IMR-90 (cell line): Measurements from ENCODE around the gene CYP4F2. TPM values are rescaled to one million over a fixed set of nuclear protein-coding genes. Genes with fewer than 3 reads are reported as not detected.

ENCODE experiments used
- ATAC-seq: fragments of 200-7000 bp; cut with Tn5 transposase; 2 replicates; pipeline ENCODE4 v1.9.1; 2020; ENCODE audit warnings: low read depth, mild to moderate bottlenecking, moderate library complexity
- BruUV-seq: library from RNA; stranded (reverse); fragments of 400-500 nt; replicated peaks from 2 replicates; lab custom pipeline; 2021; lab: Mats Ljungman, UMichigan
- CTCF ChIA-PET: fragments of 300-600 bp; formaldehyde crosslinking; extraction: SDS; loops from one replicate; lab custom pipeline; 2021; ENCODE audit warnings: antibody characterized with exemption; lab: Yijun Ruan, JAX
- POLR2A ChIA-PET: fragments of 300-600 bp; sonication (Branson Sonifier 250); formaldehyde crosslinking; loops from one replicate; lab custom pipeline; 2022; ENCODE audit warnings: antibody characterized with exemption; ENCODE audit not compliant: unreplicated experiment; lab: Charles Lee
- DNase-seq: peaks from one replicate; pipeline ENCODE4 v3.0.0; 2013
- H2AFZ ChIP-seq: replicated peaks from 2 replicates; pipeline ENCODE3; 2013; ENCODE audit warnings: low read length, mild to moderate bottlenecking; ENCODE audit not compliant: poor library complexity
- H2AK5ac ChIP-seq: 2 replicates; pipeline ENCODE4 v1.6.1; 2013; ENCODE audit warnings: low read depth, low read length, inconsistent platforms
- H2AK9ac ChIP-seq: replicated peaks from 2 replicates; pipeline ENCODE3; 2013; ENCODE audit warnings: mild to moderate bottlenecking, low read depth, low read length, moderate library complexity; ENCODE audit not compliant: poor library complexity
- H2BK120ac ChIP-seq: 2 replicates; pipeline ENCODE4 v1.6.1; 2013; ENCODE audit warnings: low read depth, low read length, inconsistent platforms
- H2BK15ac ChIP-seq: 3 replicates; pipeline ENCODE4 v1.6.1; 2013; ENCODE audit warnings: low read depth, low read length, inconsistent platforms
- H2BK20ac ChIP-seq: 2 replicates; pipeline ENCODE4 v1.6.1; 2013; ENCODE audit warnings: low read depth, mild to moderate bottlenecking, inconsistent platforms, low read length, moderate library complexity
- H2BK5ac ChIP-seq: 2 replicates; pipeline ENCODE4 v1.6.1; 2013; ENCODE audit warnings: mild to moderate bottlenecking, low read depth, low read length, inconsistent platforms; ENCODE audit not compliant: poor library complexity, severe bottlenecking
- H3K14ac ChIP-seq: replicated peaks from 2 replicates; pipeline ENCODE4 v1.6.1; 2013; ENCODE audit warnings: low read depth, low read length, inconsistent platforms
- H3K18ac ChIP-seq: 2 replicates; pipeline ENCODE4 v1.6.1; 2013; ENCODE audit warnings: low read depth, low read length, control low read depth
- H3K23ac ChIP-seq: 2 replicates; pipeline ENCODE4 v1.6.1; 2013; ENCODE audit warnings: low read depth, low read length, inconsistent platforms
- H3K27ac ChIP-seq: 2 replicates; pipeline ENCODE4 v1.5.1; 2013; ENCODE audit warnings: mild to moderate bottlenecking, control low read depth, low read length; ENCODE audit not compliant: insufficient read depth
- H3K27me3 ChIP-seq: 2 replicates; pipeline ENCODE4 v1.6.1; 2013; ENCODE audit warnings: low read length; ENCODE audit not compliant: control insufficient read depth, insufficient read depth
- H3K36me3 ChIP-seq: 2 replicates; pipeline ENCODE4 v1.6.1; 2013; ENCODE audit warnings: low read length, mixed read lengths; ENCODE audit not compliant: control insufficient read depth, insufficient read depth
- H3K4ac ChIP-seq: 2 replicates; pipeline ENCODE4 v1.6.1; 2013; ENCODE audit warnings: low read depth, low read length, inconsistent platforms
- H3K4me1 ChIP-seq: 2 replicates; pipeline ENCODE4 v1.6.1; 2013; ENCODE audit warnings: low read length, mixed read lengths; ENCODE audit not compliant: control insufficient read depth, insufficient read depth
- H3K4me2 ChIP-seq: 2 replicates; pipeline ENCODE4 v1.6.1; 2013; ENCODE audit warnings: low read depth, mild to moderate bottlenecking, control low read depth, low read length, moderate library complexity
- H3K4me3 ChIP-seq: 2 replicates; pipeline ENCODE4 v1.5.1; 2013; ENCODE audit warnings: low read depth, mild to moderate bottlenecking, control low read depth, low read length, moderate library complexity; ENCODE audit not compliant: insufficient read depth
- H3K56ac ChIP-seq: 2 replicates; pipeline ENCODE4 v1.6.1; 2013; ENCODE audit warnings: low read length, inconsistent platforms; ENCODE audit not compliant: insufficient read depth; ENCODE audit errors: extremely low read depth
- H3K79me1 ChIP-seq, 2 experiments: 2 replicates each; pipeline ENCODE4 v1.6.1; 2013; ENCODE audit warnings: low read length in 2 of 2, inconsistent platforms in 1 of 2, low read depth in 1 of 2
- H3K9ac ChIP-seq: 2 replicates; pipeline ENCODE4 v1.6.1; 2013; ENCODE audit warnings: low read depth, low read length, control low read depth
- H3K9me1 ChIP-seq: 2 replicates; pipeline ENCODE4 v1.6.1; 2013; ENCODE audit warnings: low read length, inconsistent platforms; ENCODE audit not compliant: insufficient read depth
- H3K9me3 ChIP-seq: 2 replicates; pipeline ENCODE4 v1.6.1; 2013; ENCODE audit warnings: low read length; ENCODE audit not compliant: control insufficient read depth, insufficient read depth
- H4K20me1 ChIP-seq: 2 replicates; pipeline ENCODE4 v1.6.1; 2013; ENCODE audit warnings: low read length, inconsistent platforms; ENCODE audit not compliant: insufficient read depth
- H4K5ac ChIP-seq: 2 replicates; pipeline ENCODE4 v1.6.1; 2013; ENCODE audit warnings: mild to moderate bottlenecking, low read depth, low read length, control low read depth
- H4K8ac ChIP-seq, 2 experiments: 2 replicates each; pipeline ENCODE4 v1.6.1; 2013; ENCODE audit warnings: low read depth in 2 of 2, low read length in 2 of 2, control low read depth in 1 of 2, inconsistent platforms in 1 of 2
- H4K91ac ChIP-seq: 2 replicates; pipeline ENCODE4 v1.6.1; 2013; ENCODE audit warnings: low read depth, low read length, inconsistent platforms; ENCODE audit not compliant: insufficient read depth
- CHD1 ChIP-seq: IDR thresholded peaks from 2 replicates; pipeline ENCODE4 v1.6.1; 2012; ENCODE audit warnings: low read depth, low read length, improper control_type of control experiment
- POLR2A ChIP-seq: IDR thresholded peaks from 2 replicates; pipeline ENCODE4 v1.6.1; 2012; ENCODE audit warnings: mild to moderate bottlenecking, low read depth, low read length
- RCOR1 ChIP-seq: IDR thresholded peaks from 2 replicates; pipeline ENCODE4 v1.6.1; 2012; ENCODE audit warnings: mild to moderate bottlenecking, low read length, improper control_type of control experiment; ENCODE audit not compliant: insufficient replicate concordance
- WGBS, 2 experiments: methylation state at CpG; one replicate each; pipeline versions ENCODE4 v1.1.5 to v1.1.7; 2013; ENCODE audit warnings: missing lambda C conversion rate in 2 of 2; ENCODE audit not compliant: insufficient read length in 1 of 2; ENCODE audit errors: extremely low coverage in 2 of 2; 5-methylcytosine and 5-hydroxymethylcytosine counted together
- dilution Hi-C: fragments of 300-500 bp; cut with HindIII; formaldehyde crosslinking; loops from one replicate; pipeline ENCODE4 v1.14.3; 2018; ENCODE audit warnings: low sequenced_read_pairs; ENCODE audit not compliant: unreplicated experiment
- in situ Hi-C: fragments of 300-500 bp; cut with MboI; formaldehyde crosslinking; loops from 3 replicates; pipeline ENCODE4 v1.14.3; 2019; ENCODE audit warnings: low sequenced_read_pairs, inconsistent platforms, mixed read lengths
- intact Hi-C: fragments of 100-400 bp; cut with micrococcal nuclease; formaldehyde crosslinking; loops from 2 replicates; pipeline ENCODE4 v1.10.0; 2022
- polyA plus RNA-seq, 3 experiments: library from polyadenylated mRNA; depleted of rRNA; stranded (reverse); fragments of >200 nt; gene quantifications; 2 replicates each; pipeline ENCODE4 v1.2.3, GENCODE V29; 2012; ENCODE audit warnings: low replicate concordance in 1 of 3
- total RNA-seq: library from RNA; depleted of rRNA; stranded (reverse); fragments of >200 nt; gene quantifications from 2 replicates; pipeline ENCODE4 v1.2.3, GENCODE V29; 2012

The CYP4F2 gene
- total and polyA plus RNA-seq, 2 of the 4 experiments (the other 2 are of a cell fraction) = not detected

GRCh38 chr19:15863272-15863671, 34.6 kb downstream of the CYP4F2 start:
- no peak overlapping the region for H3K23ac ChIP-seq
- H3K4me2 ChIP-seq = no peak overlapping the region
- WGBS, 2 experiments = 47% methylated on average over 2 of the region's 8 CpGs; no CpG with 5 or more reads in 1 of the 2 experiments
- H2AK5ac ChIP-seq = no peak overlapping the region
- no peak overlapping the region for H4K91ac ChIP-seq
- H4K8ac ChIP-seq = no peak overlapping the region
- in situ Hi-C loops (no loop called here), dilution Hi-C loops (no loop called here), intact Hi-C loops (no loop called here)
- H3K9ac ChIP-seq = no peak overlapping the region
- H3K4ac ChIP-seq = no peak overlapping the region
- no peak overlapping the region for H2BK15ac ChIP-seq
- H3K9me1 ChIP-seq = no peaks in the 10 kb centered on the region
- no peaks in the 10 kb centered on the region for H3K79me1 ChIP-seq
- no peaks in the 10 kb centered on the region for H3K36me3 ChIP-seq
- H3K27ac ChIP-seq = no peak overlapping the region
- no peak overlapping the region for H3K56ac ChIP-seq
- CTCF ChIA-PET = no interaction called here
- H3K14ac ChIP-seq = no peak overlapping the region
- no peak overlapping the region for H2BK120ac ChIP-seq
- H3K27me3 ChIP-seq = no peaks in the 10 kb centered on the region
- H4K5ac ChIP-seq = no peak overlapping the region
- DNase-seq (no peak), ATAC-seq (no peak)
- no peak overlapping the region for H3K4me3 ChIP-seq
- no peak overlapping the region for H2BK5ac ChIP-seq
- TF ChIP-seq RCOR1 (no peak), CHD1 (no peak), POLR2A (no peak)
- H3K4me1 ChIP-seq = no peaks in the 10 kb centered on the region
- no peak overlapping the region for H2AFZ ChIP-seq
- POLR2A ChIA-PET = no interaction called here
- H3K18ac ChIP-seq = no peak overlapping the region
- BruUV-seq = no TSS peak
- no peak overlapping the region for H2BK20ac ChIP-seq
- no peaks in the 10 kb centered on the region for H4K20me1 ChIP-seq
- H2AK9ac ChIP-seq = no peak overlapping the region
- peaks cover under 1% of the 10 kb centered on the region; the same call in 1 of the 2 replicates for H3K9me3 ChIP-seq
